SK-N-MC (cell line): ENCODE results near the gene RAB30.

Experiments used
- EZH2 ChIP-seq: fragments of 200-600 bp; sonication (generic); IDR thresholded peaks from one replicate; pipeline ENCODE4 v1.6.1; 2017; ENCODE audit warnings: antibody characterized with exemption
- POLR2AphosphoS5 ChIP-seq: IDR thresholded peaks from 2 replicates; pipeline ENCODE4 v1.6.1; 2012; ENCODE audit warnings: mild to moderate bottlenecking, low read depth, low read length, borderline replicate concordance

DNA sequence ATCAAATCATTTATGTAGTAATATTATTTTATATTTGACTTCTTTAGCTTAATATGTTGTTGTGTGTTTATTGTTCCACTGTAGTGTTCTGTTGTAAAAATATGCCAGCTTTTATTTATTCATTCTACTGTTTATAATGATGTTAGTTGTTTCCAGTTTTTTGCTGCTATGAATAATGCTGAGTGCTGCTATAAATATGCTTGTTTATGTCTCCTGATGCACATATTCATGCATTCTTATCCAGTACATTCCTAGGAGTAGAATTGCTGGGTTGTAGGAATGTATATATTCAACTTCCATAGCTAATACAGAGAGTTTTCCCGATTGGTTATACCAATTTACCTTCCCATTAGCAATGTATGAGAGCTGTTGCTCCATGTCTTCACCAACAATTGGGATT, 33.5 kb upstream of the RAB30 start:
- no peak for TF ChIP-seq EZH2
- TF ChIP-seq POLR2AphosphoS5: no peak
